Sciatic nerve (tissue), 2 donors: Measurements from ENCODE around the gene SCGB3A1. TPM values are rescaled to one million over a fixed set of nuclear protein-coding genes. Genes with fewer than 3 reads are reported as not detected.

Source experiments
- ATAC-seq: fragments of 200-7000 bp; cut with Tn5 transposase; one replicate; pipeline ENCODE4 v1.9.1; 2020; ENCODE audit warnings: mild to moderate bottlenecking, moderate library complexity
- DNase-seq: peaks from one replicate; pipeline ENCODE4 v3.0.0-alpha.2; 2020; ENCODE audit warnings: low spot score
- intact Hi-C: fragments of 100-400 bp; cut with DNase I; formaldehyde crosslinking; loops from one replicate; pipeline ENCODE4 v1.14.2; 2022
- total RNA-seq: library from RNA; stranded (reverse); fragmentation: NEBNext Ultra II Directional; extraction: Animal tissue kit (Norgen Biotek cat#: 25700); gene quantifications from one replicate; pipeline ENCODE4 v1.2.1, GENCODE V29; 2021
- donor health status: DM: no; HTN: no; CAD: no.
- donor health status: DM: no; HTN: no; CAD: no.

SCGB3A1 gene
- total RNA-seq, 1 donor from 2014 or later = not detected

GRCh38 chr5:180608572-180609310 is 17.4 kb upstream of the SCGB3A1 start:
- ATAC-seq = no peak
- no peak for DNase-seq
- intact Hi-C loops = no loop called here

- intact Hi-C loops = no loop called here
- ATAC-seq (no peak), DNase-seq (no peak)
These were observed 16.7 kb upstream of the SCGB3A1 start for GRCh38 chr5:180607861-180608571.

- DNase-seq = no peak
- ATAC-seq = no peak
- intact Hi-C loops = no loop called here
These were observed 15.0 kb upstream of the SCGB3A1 start for GRCh38 chr5:180606215-180606785.

- intact Hi-C loops = no loop called here
- no peak for DNase-seq
- ATAC-seq = no peak
These were observed 14.4 kb upstream of the SCGB3A1 start for GRCh38 chr5:180605554-180606214.

GRCh38 chr5:180604271-180604670 is 13.0 kb upstream of the SCGB3A1 start:
- ATAC-seq = no peak
- intact Hi-C loops = no loop called here
- no peak for DNase-seq

GRCh38 chr5:180603076-180603594 is 11.8 kb upstream of the SCGB3A1 start:
- intact Hi-C loops = no loop called here
- DNase-seq (no peak), ATAC-seq (no peak)

- intact Hi-C loops = no loop called here
- no peak for ATAC-seq
- DNase-seq = peak; percentile 39
These were observed 11.3 kb upstream of the SCGB3A1 start for GRCh38 chr5:180602481-180603075.

- intact Hi-C loops = no loop called here
- peak; percentile 43 for DNase-seq
- ATAC-seq = no peak
These were observed 10.5 kb upstream of the SCGB3A1 start for GRCh38 chr5:180601591-180602480.

GRCh38 chr5:180600554-180601041 is 9.3 kb upstream of the SCGB3A1 start:
- DNase-seq (no peak), ATAC-seq (no peak)
- intact Hi-C loops = no loop called here

- intact Hi-C loops = no loop called here
- peak; percentile 19 for DNase-seq
- ATAC-seq = no peak
These were observed 8.8 kb upstream of the SCGB3A1 start for GRCh38 chr5:180599981-180600553.

GRCh38 chr5:180599590-180599914 is 8.3 kb upstream of the SCGB3A1 start:
- DNase-seq (peak; percentile 26), ATAC-seq (no peak)
- intact Hi-C loops = no loop called here

- ATAC-seq = no peak
- peak; percentile 36 for DNase-seq
- intact Hi-C loops = no loop called here
These were observed 7.7 kb upstream of the SCGB3A1 start for GRCh38 chr5:180598797-180599589.

- no peak for ATAC-seq
- DNase-seq = no peak
These were observed 7.0 kb upstream of the SCGB3A1 start for GRCh38 chr5:180598316-180598701.

GRCh38 chr5:180596668-180597231 is 5.5 kb upstream of the SCGB3A1 start:
- intact Hi-C loops = no loop called here
- ATAC-seq (no peak), DNase-seq (peak; percentile 36)

More at GRCh38 chr5:180598316-180598701, 7.0 kb upstream of the SCGB3A1 start:
- intact Hi-C loops = no loop called here

GRCh38 chr5:180596115-180596667 is 4.9 kb upstream of the SCGB3A1 start:
- intact Hi-C loops = no loop called here
- DNase-seq = peak; percentile 49
- no peak for ATAC-seq

- DNase-seq (peak; percentile 39), ATAC-seq (no peak)
- intact Hi-C loops = no loop called here
These were observed 4.2 kb upstream of the SCGB3A1 start for GRCh38 chr5:180595381-180596114.
